ENCODE results near the gene P2RY10.
"Not testable (repeated sequence)": the region's sequence is repeated elsewhere in the genome, so short reads cannot be mapped to it uniquely, and the experiment has no call there.

The P2RY10 gene, protein sequence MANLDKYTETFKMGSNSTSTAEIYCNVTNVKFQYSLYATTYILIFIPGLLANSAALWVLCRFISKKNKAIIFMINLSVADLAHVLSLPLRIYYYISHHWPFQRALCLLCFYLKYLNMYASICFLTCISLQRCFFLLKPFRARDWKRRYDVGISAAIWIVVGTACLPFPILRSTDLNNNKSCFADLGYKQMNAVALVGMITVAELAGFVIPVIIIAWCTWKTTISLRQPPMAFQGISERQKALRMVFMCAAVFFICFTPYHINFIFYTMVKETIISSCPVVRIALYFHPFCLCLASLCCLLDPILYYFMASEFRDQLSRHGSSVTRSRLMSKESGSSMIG

DNA sequence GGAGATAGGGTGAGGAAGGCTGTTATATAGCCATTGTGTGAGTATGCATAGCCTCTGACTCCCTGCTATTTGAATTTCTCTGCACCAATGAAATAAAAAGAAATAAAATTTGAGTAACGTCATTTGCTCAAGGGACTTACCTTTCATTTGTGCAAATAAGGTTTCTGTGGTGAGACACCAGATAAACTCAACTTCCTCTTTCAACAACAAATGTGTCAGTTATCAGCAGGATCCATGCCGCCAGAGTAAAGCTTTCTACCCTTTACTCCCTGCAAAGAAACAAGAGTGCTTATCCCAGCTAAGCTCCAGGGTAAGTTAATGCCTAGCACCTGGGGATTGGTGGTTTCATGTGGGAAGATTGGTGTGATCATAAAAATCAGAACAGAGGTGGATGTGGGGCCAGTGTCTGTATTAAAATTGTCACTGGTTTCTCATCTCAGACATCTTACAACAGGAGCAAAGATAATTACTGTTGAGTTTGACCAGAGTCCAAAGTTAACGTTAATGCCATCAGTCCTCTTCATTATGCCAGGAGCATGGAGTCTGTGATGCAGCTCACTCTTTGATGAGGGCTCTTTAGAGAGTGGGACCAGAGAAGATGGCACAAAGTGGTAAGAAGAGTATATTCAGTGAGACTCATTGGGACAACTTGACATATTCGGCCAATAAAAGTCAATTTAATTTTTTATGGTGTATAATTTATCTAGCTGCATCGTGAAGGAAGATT is at the start of gene P2RY10:
TSS of gene P2RY10 (plus strand) at position 206 of the 727 bp plus-strand sequence. CDS start 15,130 bp downstream, outside the sequence.
- DNase-seq: no peak

DNA sequence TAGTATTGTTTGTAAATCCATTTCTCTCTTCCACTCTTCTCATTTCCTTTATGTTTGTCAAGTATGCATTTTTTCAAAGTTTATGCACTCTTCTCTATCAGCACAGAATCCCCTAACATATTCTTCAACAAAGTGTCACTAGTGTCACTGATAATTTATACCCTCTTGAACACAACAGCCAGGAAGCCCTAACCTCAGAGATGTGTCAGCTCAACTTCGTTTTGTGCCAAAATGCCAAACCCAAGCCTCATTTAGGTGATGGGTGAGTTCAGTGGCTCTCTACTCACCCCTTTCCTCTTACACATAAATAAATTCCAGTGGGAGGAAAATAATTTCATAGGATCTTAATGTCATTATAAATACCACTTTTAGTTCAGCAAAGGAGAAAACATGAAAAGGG is 22.4 kb upstream of the P2RY10 start:
- DNase-seq: no peak

DNA sequence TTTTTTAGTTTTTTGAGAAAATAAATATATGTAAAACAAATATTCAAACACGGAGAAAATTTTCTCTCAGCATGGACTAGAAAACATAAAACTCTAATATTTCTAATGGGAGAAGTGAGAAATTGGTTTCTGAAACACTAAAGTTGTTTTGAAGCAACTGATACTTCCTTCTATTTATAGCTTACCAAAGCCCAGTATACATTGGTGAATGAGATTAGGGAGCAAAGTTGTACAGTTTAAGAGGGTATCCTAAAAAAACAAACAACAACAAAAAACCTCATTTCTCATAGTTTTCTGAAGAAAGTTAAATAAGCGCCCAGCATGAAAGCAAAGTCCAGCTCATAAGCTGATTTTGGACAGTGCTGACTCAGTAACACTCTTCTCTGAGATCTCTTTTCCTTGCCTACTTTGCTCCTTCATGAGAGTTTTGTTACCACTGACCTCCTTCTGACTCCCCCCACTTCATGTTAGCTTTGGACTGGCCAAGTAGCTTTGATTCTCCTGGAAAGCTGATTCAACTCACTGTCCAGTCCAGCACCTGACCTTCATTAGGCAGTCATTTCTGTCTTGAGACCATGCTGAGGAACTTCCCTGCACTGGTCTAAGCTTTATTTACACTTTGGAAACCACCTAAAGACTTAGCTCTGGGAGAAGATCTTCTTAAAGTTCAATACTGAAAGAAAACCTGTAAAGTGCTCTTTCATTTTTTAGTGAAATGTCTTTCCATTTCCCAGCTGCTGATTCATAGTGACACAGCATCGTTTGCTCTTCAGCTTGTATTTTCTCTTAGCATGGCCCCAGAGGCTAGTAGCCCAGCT is 21.8 kb upstream of the P2RY10 start:
- DNase-seq: no peak

DNA sequence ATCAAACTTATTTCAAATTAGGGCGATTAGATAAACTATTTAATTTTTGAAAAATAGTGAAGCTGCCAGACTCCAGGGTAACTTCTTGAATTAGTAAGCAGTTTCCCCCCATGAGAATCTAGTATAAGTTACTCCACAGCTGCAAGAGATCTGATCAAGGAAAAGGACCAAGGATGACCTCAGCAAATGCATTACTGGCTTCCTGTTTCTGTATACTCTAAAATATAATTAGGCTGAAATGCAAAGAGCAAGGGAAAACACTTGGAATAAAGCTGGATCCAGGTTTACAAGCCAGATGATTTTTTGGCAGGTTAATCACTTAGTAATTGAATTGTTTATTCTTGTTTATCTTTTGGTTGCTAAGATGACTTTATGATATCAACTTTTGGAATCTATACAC is 13.4 kb upstream of the P2RY10 start:
- no peak for DNase-seq

DNA sequence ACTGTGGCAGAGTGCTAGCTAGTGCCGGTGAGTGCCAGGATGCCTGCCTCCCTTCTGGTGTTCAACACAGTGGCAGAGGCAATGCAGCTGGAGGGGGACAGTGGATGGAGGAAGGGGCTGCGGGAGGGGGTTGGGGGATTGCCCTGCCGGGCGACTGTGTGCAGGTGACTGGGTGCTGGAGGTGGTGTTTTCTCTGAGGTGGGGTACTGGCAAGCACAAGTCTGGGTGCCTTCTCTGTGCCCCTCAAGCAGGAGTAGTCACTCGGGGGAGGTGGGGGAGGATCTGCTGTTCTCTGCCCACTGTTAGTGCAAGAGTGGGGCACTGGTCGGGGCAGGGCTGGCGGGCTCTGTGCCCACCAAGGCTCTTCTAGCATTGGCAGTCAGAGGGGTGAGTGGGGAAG is 10.3 kb upstream of the P2RY10 start:
- no peak for DNase-seq

DNA sequence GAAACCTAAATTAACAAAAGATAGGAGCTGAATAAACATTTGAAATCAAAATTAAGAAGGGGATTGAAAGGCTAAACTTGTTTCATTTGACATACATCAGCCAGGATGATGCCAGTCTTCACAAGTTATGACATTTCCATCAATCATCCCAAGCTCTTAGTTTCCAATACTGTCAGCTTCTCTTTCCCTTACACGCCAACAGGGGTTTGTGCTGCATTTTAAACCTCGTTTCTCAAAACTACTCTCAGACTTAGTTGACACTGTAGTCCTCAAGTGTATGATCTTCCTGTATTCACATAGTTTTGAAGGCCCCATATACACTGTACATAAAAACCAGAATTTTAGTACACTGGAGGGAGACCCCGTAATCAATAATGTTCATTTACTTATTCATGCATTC is 840 bp upstream of the P2RY10 start:
- no peak for DNase-seq

DNA sequence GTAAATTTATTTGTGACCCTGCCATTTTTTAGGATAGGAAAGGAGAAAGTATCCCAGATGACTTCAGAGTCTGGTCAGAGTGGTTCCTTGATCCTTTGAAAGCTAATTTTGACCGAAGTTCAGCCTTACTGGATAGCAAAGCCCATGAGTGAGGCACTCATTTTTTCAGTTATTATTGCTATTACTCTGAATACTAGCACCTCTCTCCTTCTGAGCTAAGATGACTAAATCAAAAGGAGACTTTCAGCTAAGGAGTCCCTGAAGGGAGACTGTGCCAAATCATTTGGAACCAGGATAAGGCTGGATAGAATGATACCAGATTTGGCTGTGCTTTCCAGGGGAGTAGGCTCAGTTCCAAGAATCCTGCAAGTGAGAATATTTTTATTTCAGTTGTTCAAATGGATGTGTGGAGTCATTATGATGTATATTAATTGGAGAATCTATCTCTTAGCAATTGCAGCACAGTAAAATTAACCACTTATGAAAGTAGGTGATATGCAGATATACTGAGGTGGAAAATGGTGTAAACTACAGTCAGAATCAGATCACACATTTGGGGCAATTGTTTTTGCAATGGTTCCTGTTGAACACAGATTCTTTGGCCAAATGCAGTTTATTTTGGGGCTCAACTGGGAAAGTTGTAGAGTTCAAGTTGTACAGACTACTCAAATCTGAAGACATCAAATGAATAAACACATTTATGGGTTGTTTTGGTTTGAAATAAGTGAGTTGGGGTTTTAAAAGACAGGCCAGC is 1.2 kb downstream of the P2RY10 start:
- DNase-seq: no peak

DNA sequence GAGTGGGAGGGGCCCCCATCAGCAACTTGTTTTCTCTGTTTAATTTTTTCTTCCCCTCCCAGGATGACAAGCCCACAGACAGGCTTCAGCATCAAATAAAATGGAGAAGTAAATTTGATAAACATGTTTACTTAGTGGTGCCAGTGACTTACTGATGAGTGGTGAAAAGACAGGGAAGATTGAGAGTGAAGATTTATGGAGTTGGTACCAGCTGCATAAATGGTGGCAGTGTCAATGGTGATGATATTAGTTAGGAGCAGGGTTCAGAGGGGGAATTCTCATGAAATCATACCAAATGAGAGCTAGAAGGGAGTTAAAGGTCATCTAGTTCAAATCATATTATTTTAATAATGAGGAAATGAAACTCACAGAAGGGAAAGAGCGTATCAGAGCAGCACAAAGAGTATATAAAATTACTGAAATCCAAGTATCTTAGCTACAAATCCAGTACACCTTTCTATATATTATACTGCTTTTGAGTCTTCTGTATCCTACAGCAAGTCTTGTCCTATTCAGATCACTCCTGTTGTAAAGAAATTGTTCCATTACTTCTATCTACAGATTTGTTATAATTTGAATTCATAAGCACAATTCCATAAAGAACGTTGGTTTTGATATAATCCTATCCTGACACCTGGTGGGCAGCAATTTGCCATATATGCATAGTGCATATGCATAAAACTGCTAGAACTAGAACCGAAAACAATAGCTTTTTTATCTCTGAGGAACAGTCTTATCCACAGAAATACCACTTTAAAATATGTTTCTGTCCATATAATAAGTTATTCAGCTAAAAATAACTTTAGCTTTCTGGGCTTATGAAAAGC is 5.0 kb downstream of the P2RY10 start:
- no peak for DNase-seq

DNA sequence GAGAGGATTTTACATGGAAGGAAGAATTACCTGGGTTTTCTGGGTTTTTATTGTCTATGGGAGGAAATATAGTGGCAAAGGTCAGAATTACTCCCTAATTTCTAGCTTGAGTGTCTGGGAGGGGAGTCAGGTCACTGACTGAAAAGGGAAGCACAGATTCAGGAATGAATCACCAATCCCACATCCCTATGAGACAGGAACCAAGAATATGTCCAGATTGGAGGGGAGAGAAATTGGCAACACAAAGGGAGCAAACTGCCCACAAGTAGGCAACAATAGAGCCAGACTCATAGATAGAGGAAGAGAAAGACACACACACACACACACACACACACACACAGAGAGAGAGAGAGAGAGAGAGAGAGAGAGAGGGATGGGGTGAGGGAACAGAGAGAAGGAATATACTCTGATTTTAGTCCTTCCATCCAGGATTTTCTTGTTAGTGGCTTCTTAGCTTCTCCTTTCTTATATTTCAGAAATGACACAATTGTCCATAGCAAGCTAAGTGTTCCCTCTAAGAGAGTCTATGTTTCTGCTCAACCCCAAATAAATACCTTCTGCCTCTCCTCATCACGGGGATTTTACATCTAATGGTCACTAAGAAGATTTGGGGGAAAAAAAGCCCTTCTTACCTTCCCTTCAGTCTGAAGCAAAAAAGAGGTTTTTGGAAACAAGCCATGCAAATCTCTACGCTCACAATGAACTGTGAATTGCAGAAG is 12.0 kb downstream of the P2RY10 start:
- no peak for DNase-seq

DNA sequence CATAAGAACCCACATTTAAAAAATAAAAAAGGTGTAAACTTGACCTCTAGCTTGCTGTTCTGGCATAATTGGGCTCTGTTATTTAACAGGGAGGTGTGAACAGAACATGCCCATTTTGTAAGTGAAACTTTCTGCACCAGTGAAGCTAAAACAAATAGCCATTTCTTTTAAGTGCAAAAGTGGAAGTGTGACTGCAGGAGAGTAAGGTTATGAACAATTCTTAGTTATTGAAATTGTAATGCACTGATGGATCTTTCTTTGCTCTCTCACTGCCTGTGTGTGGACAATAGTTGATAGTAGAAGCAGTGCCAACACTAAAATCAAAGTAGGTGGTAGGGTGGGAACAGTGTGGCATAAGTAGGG is 12.6 kb downstream of the P2RY10 start:
- no peak for DNase-seq

DNA sequence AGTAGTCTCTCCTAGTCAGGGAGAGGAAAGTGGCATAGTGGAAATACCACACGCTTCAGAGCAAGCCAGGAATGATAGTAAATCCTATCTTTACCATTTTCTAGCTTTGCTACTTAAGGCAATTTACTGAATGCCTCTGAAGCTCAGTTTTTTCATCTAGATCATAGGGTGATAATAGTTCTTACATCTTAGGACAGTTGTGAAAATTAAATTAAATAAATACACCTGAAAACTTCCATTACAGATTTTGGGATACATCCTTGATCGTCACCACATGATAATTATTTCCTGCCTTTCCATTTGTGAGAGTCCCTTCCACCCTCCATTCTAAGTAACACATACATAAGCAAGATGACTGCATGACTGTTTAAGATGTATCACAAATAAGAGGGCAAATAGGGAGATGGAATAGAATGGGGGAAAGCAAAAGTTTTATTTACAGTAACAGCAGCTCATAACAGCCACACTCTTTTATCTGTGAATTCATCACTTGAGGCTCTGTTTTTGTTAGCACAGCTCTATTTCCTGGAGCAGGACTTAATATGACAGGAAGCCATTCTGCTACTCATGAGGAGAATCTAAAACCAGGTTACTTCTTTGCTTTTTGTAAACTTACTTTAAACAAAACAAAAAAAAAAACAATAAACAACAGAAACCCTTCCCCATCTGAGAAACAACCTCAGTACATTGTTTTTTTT is 13.4 kb downstream of the P2RY10 start:
- DNase-seq: no peak

DNA sequence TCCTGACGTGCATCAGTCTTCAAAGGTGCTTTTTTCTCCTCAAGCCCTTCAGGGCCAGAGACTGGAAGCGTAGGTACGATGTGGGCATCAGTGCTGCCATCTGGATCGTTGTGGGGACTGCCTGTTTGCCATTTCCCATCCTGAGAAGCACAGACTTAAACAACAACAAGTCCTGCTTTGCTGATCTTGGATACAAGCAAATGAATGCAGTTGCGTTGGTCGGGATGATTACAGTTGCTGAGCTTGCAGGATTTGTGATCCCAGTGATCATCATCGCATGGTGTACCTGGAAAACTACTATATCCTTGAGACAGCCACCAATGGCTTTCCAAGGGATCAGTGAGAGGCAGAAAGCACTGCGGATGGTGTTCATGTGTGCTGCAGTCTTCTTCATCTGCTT is 15.7 kb downstream of the P2RY10 start:
- DNase-seq: no peak

DNA sequence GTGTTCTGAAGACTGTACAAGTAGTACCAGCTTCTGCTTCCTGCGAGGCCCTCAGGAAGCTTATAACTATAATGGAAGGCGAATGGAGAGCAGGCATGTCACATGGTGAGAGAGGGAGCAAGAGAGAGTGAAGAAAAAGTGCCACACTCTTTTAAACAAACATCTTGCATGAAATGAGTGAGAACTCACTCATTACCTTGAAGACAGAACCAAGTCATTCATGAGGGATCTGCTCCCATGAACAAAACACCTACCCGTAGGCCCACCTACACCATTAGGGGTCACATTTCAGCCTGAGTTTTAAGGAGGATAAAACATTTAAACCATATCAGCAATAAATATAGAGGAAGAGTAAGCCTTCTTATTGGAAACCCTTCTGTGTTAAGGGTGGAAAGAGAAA is 19.4 kb downstream of the P2RY10 start:
- no peak for DNase-seq

DNA sequence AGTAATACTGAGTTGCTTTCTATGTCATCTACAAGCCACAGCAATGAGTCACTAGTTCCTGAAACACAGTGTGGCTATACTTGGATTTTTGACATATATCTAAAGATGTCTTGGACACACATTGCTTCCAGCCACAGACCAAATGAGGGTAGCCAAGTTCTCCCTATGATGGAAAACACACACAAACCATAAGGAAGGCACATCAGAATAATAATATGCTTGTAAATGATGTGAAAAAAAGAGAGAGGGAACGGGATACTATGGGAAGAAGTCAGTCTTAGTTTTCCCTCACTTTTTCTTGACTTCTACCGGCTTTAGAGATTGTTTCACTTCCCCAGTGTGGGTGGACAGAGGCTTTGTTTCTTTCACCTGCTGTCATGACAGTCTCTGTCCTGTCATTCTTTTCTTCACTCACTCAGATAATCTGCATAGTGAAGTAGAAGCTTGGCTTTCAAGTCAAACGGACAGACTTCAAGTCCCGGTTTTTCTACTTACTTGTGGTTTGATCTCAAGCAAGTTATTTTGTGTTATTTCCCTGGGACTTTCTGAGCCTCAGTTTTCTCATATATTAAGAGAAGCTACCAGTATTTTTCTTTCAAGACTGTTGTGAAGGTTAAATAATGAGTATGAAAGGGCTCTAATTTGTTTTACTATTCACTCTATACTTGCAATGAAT is 34.7 kb downstream of the P2RY10 start:
- DNase-seq: no peak

DNA sequence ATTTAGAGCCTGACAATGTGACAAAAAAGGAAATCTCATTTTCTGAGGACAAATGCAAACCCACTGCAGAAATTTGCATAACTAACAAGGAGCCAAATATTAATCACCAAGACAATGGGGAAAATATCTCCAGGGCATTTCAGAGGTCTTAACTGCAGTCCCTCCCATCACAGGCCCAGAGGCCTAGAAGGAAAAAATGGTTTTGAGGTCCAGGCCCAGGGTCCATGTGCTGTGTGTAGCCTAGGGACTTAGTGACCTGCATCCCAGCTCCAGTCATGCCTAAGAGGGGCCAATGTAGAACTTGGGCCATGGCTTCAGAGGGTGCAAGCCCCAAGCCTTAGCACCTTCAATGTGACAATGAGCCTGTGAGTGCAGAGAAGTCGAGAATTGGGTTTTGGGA is 44.2 kb downstream of the P2RY10 start:
- DNase-seq: no peak

DNA sequence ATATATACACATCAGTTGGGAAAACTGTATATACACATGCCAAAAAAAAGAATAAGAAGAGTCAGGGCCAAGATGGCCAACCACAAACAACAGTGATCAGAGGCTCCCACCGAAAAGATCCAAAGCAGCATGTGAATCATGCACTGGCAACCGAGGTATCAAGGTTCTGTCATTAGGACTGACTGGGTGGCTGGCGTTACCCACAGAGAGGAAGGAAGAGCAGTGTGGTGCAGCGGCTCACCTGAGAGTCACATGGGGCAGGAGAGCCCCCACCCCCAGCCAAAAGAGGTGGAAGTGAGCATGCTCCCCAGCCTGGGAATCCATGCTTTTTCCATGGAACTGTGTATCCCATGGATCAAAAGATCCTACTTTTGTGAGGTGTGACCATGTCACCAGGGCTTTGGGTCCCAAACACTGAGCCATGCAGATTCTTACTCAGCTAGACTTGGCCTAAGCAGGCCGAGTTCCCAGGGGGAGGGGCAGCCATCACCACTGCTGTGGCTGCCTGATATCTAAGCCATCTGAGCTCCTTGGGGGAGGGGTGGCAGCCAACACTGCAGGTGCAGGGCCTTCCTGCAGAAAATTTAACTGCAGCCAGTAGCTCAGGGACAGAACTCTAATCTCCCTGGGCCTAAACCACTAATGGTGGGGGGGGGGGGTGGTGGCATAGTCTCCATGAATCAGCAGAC is 52.8 kb downstream of the P2RY10 start:
- DNase-seq: no peak

DNA sequence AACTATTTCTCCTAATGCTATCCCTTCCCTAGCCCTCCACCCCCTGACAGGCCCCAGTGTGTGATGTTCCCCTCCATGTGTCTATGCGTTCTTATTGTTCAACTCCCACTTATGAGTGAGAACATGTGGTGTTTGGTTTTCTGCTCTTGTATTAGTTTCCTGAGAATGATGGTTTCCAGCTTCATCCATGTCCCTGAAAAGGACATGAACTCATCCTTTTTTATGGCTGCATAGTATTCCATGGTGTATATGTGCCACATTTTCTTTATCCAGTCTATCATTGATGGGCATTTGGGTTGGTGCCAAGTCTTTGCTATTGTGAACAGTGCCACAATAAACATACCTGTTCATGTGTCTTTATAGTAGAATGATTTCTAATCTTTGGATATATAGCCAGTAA is 62.3 kb downstream of the P2RY10 start:
- DNase-seq: not testable (repeated sequence)
